ENCODE data around the gene GNG11.
"Not testable (repeated sequence)": the region's sequence is repeated elsewhere in the genome, so short reads cannot be mapped to it uniquely, and the experiment has no call there.

GNG11 gene

GRCh38 chr7:93913197-93913596 lies 8.3 kb upstream of the GNG11 start:
- H3K27me3 ChIP-seq (ENCODE audit: low read depth, low read length) = no peaks in the 10 kb centered on the region
- H3K4me1 ChIP-seq (ENCODE audit: control insufficient read depth in 1 of 2, insufficient read depth in 2 of 2, low read length in 2 of 2) = peaks cover 0 to 6% of the 10 kb centered on the region in 2 donors
- H3K4me3 ChIP-seq (ENCODE audit: low read depth in 1 of 2, low read length in 2 of 2) = no peak overlapping the region
- no peaks in the 10 kb centered on the region for H3K36me3 ChIP-seq (ENCODE audit: control insufficient read depth in 1 of 2, insufficient read depth in 2 of 2, low read length in 2 of 2)
- no peak overlapping the region for H3K27ac ChIP-seq (ENCODE audit: low read length)
- H3K9me3 ChIP-seq (ENCODE audit: control insufficient read depth in 1 of 2, low read length in 2 of 2) = no peaks in the 10 kb centered on the region

- no peaks in the 10 kb centered on the region for H3K36me3 ChIP-seq (ENCODE audit: control insufficient read depth in 1 of 2, insufficient read depth in 2 of 2, low read length in 2 of 2)
- H3K27ac ChIP-seq (ENCODE audit: low read length) = no peak overlapping the region
- H3K4me3 ChIP-seq (ENCODE audit: low read depth in 1 of 2, low read length in 2 of 2) = no peak overlapping the region
- peaks cover 0 to 6% of the 10 kb centered on the region in 2 donors for H3K4me1 ChIP-seq (ENCODE audit: control insufficient read depth in 1 of 2, insufficient read depth in 2 of 2, low read length in 2 of 2)
- H3K27me3 ChIP-seq (ENCODE audit: low read depth, low read length) = no peaks in the 10 kb centered on the region
- H3K9me3 ChIP-seq (ENCODE audit: control insufficient read depth in 1 of 2, low read length in 2 of 2) = no peaks in the 10 kb centered on the region
These were observed 6.9 kb upstream of the GNG11 start for GRCh38 chr7:93914581-93915066.

- H3K27ac ChIP-seq (ENCODE audit: low read length); H3K4me1 ChIP-seq (ENCODE audit: control insufficient read depth in 1 of 2, insufficient read depth in 2 of 2, low read length in 2 of 2); H3K9me3 ChIP-seq (ENCODE audit: control insufficient read depth in 1 of 2, low read length in 2 of 2); H3K36me3 ChIP-seq (ENCODE audit: control insufficient read depth in 1 of 2, insufficient read depth in 2 of 2, low read length in 2 of 2); H3K27me3 ChIP-seq (ENCODE audit: low read depth, low read length); H3K4me3 ChIP-seq (ENCODE audit: low read depth in 1 of 2, low read length in 2 of 2): not testable (repeated sequence)
These were observed 6.2 kb upstream of the GNG11 start for GRCh38 chr7:93915206-93915842.

- not testable (repeated sequence) for H3K9me3 ChIP-seq (ENCODE audit: control insufficient read depth in 1 of 2, low read length in 2 of 2); H3K27ac ChIP-seq (ENCODE audit: low read length); H3K27me3 ChIP-seq (ENCODE audit: low read depth, low read length); H3K36me3 ChIP-seq (ENCODE audit: control insufficient read depth in 1 of 2, insufficient read depth in 2 of 2, low read length in 2 of 2); H3K4me1 ChIP-seq (ENCODE audit: control insufficient read depth in 1 of 2, insufficient read depth in 2 of 2, low read length in 2 of 2); H3K4me3 ChIP-seq (ENCODE audit: low read depth in 1 of 2, low read length in 2 of 2)
These were observed 5.6 kb upstream of the GNG11 start for GRCh38 chr7:93915888-93916287.

DNA sequence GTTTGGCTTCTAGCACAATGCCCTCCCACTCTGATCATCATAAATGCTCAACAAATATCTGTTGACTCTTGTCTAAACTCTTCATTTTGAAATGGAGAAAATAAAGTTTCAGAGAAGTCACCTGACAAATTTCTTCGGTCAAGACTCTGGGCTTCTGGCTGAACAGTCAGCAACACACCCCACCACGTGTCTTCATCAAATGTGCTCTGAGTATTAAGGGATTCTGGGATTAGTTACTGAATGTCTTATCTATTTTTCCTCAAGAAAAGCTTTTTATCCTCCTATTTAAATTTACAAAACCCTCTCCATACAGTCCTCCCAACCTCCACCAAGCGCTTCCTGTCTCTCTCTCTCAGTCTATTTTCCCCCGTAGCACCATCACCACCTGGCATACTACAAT lies 5.2 kb upstream of the GNG11 start:
- not testable (repeated sequence) for H3K27ac ChIP-seq (ENCODE audit: low read length)

DNA sequence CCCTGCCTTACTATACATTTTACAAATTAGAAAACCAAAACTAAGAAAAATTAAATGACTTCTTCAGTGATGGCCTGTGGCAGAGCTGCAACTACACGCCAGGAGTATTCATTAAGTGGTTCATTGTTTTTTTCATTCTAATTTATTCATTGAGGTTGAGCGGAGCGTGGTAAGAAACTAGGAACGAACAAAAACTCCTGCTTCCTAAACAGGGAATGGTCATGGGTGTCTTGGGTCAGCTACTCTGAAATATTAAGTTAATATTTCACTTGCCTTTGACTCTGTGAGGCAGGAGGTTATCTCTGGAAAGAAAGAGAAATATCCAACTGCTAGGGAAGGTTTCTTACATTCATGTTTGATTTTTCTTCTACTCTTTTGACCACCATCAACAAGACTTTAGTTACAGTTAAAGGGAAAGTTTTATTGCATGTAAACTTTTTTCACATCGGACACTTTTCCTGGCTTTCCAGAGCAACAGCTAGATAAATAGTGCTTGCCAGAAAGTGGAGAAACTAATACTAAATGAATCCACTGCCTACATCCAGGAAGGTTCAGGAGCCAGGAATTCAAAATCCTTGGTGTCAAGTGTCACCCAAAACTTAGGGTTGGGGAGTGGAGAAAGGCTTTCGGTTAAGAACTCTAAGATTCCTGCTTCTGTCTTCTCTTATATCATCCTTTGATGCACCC lies 896 bp upstream of the GNG11 start:
- H3K4me3 ChIP-seq (ENCODE audit: low read depth in 1 of 2, low read length in 2 of 2) = peak overlapping the region; percentile 71 to 73
- H3K27me3 ChIP-seq (ENCODE audit: low read depth, low read length) = no peaks in the 10 kb centered on the region
- H3K27ac ChIP-seq (ENCODE audit: low read length) = peak overlapping the region; percentile 85
- H3K36me3 ChIP-seq (ENCODE audit: control insufficient read depth in 1 of 2, insufficient read depth in 2 of 2, low read length in 2 of 2) = no peaks in the 10 kb centered on the region
- no peaks in the 10 kb centered on the region for H3K9me3 ChIP-seq (ENCODE audit: control insufficient read depth in 1 of 2, low read length in 2 of 2)
- H3K4me1 ChIP-seq (ENCODE audit: control insufficient read depth in 1 of 2, insufficient read depth in 2 of 2, low read length in 2 of 2) = peaks cover 3% of the 10 kb centered on the region in 2 donors

More for the DNA sequence above, 5.2 kb upstream of the GNG11 start:
- not testable (repeated sequence) for H3K4me1 ChIP-seq (ENCODE audit: control insufficient read depth in 1 of 2, insufficient read depth in 2 of 2, low read length in 2 of 2); H3K9me3 ChIP-seq (ENCODE audit: control insufficient read depth in 1 of 2, low read length in 2 of 2); H3K4me3 ChIP-seq (ENCODE audit: low read depth in 1 of 2, low read length in 2 of 2); H3K27me3 ChIP-seq (ENCODE audit: low read depth, low read length); H3K36me3 ChIP-seq (ENCODE audit: control insufficient read depth in 1 of 2, insufficient read depth in 2 of 2, low read length in 2 of 2)

DNA sequence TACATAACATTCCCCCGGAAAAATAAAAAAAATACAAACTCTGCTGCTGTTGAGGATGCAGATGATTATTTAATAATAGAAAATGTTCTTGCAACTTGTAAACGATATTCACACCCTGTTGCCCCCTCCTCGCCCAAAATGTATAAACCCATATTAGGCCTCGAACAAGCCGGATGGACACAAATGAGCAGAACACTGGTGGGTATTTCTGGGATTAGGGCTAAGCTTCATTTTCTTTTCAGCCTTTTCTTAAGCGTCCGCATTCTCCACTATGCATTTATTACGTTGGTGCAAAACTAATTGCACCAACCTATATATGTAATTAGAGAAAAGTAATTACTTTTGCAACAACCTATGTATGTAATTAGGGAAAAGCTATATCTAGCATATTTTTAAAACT lies 349 bp upstream of the GNG11 start:
- H3K9me3 ChIP-seq (ENCODE audit: control insufficient read depth in 1 of 2, low read length in 2 of 2) = no peaks in the 10 kb centered on the region
- H3K4me3 ChIP-seq (ENCODE audit: low read depth in 1 of 2, low read length in 2 of 2) = peak overlapping the region; percentile 71 to 73
- H3K36me3 ChIP-seq (ENCODE audit: control insufficient read depth in 1 of 2, insufficient read depth in 2 of 2, low read length in 2 of 2) = no peaks in the 10 kb centered on the region
- H3K27me3 ChIP-seq (ENCODE audit: low read depth, low read length) = no peaks in the 10 kb centered on the region
- peaks cover 3% of the 10 kb centered on the region in 2 donors for H3K4me1 ChIP-seq (ENCODE audit: control insufficient read depth in 1 of 2, insufficient read depth in 2 of 2, low read length in 2 of 2)
- H3K27ac ChIP-seq (ENCODE audit: low read length) = peak overlapping the region; percentile 85

GRCh38 chr7:93923296-93923695 lies 1.8 kb downstream of the GNG11 start:
- Histone ChIP-seq H3K27ac (ENCODE audit: low read length) (peak overlapping the region; percentile 85), H3K4me1 (ENCODE audit: control insufficient read depth in 1 of 2, insufficient read depth in 2 of 2, low read length in 2 of 2) (peaks cover 3 to 13% of the 10 kb centered on the region in 2 donors), H3K4me3 (ENCODE audit: low read depth in 1 of 2, low read length in 2 of 2) (peak overlapping the region; percentile 71 to 73)

GRCh38 chr7:93923942-93924341 lies 2.4 kb downstream of the GNG11 start:
- Histone ChIP-seq H3K4me1 (ENCODE audit: control insufficient read depth in 1 of 2, insufficient read depth in 2 of 2, low read length in 2 of 2) (peaks cover 3 to 13% of the 10 kb centered on the region in 2 donors), H3K4me3 (ENCODE audit: low read depth in 1 of 2, low read length in 2 of 2) (peak overlapping the region; percentile 71 to 73), H3K9me3 (ENCODE audit: control insufficient read depth in 1 of 2, low read length in 2 of 2) (no peaks in the 10 kb centered on the region)

More at GRCh38 chr7:93923296-93923695, 1.8 kb downstream of the GNG11 start:
- no peaks in the 10 kb centered on the region for H3K36me3 ChIP-seq (ENCODE audit: control insufficient read depth in 1 of 2, insufficient read depth in 2 of 2, low read length in 2 of 2)
- no peaks in the 10 kb centered on the region for H3K27me3 ChIP-seq (ENCODE audit: low read depth, low read length)
- no peaks in the 10 kb centered on the region for H3K9me3 ChIP-seq (ENCODE audit: control insufficient read depth in 1 of 2, low read length in 2 of 2)

DNA sequence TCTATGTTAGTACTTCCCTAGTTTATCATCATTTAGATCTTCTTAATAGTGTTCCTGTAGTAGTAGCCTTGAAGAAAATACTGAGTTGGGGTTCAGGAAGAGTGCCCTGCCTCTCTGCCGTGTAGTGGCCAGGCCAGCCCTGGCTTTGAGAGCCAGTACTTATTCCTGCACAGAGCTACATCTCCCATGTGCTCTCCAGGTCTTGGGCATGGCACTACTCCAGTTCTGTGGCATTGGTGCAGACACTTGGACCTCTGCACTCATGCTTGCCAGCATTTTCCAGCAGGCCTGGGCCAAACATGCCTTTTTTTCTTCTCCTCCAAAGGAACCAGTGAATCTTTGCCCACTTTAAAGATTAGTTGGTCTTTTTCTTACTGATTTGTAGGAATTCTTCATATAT lies 5.3 kb downstream of the GNG11 start:
- Histone ChIP-seq H3K4me3 (ENCODE audit: low read depth in 1 of 2, low read length in 2 of 2) (no peak overlapping the region), H3K27ac (ENCODE audit: low read length) (no peak overlapping the region), H3K4me1 (ENCODE audit: control insufficient read depth in 1 of 2, insufficient read depth in 2 of 2, low read length in 2 of 2) (peaks cover 0 to 10% of the 10 kb centered on the region in 2 donors)

More at GRCh38 chr7:93923942-93924341, 2.4 kb downstream of the GNG11 start:
- H3K27ac ChIP-seq (ENCODE audit: low read length) = peak overlapping the region; percentile 85
- H3K36me3 ChIP-seq (ENCODE audit: control insufficient read depth in 1 of 2, insufficient read depth in 2 of 2, low read length in 2 of 2) = no peaks in the 10 kb centered on the region
- no peaks in the 10 kb centered on the region for H3K27me3 ChIP-seq (ENCODE audit: low read depth, low read length)

DNA sequence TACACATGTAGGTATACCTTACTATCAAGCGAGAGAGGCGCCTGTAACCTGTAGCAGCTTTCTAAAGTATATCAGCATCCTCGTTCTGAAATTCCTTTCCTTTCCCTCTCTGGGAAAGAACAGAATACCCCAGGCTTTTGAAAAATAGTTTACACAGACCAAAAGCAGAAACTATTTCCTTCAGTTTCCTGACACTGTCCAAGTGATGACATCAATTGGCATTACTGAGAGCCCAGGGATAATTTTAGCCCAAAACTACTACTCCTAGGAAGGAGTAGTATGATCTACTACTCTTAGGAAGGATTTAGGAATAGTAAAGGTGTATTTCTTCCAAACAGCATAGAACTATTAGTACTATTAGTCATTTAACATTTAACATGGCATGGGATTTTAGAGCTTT lies 6.0 kb downstream of the GNG11 start:
- no peaks in the 10 kb centered on the region for H3K9me3 ChIP-seq (ENCODE audit: control insufficient read depth in 1 of 2, low read length in 2 of 2)
- H3K27ac ChIP-seq (ENCODE audit: low read length) = no peak overlapping the region
- no peaks in the 10 kb centered on the region for H3K27me3 ChIP-seq (ENCODE audit: low read depth, low read length)
- no peak overlapping the region for H3K4me3 ChIP-seq (ENCODE audit: low read depth in 1 of 2, low read length in 2 of 2)
- peaks cover 0 to 10% of the 10 kb centered on the region in 2 donors for H3K4me1 ChIP-seq (ENCODE audit: control insufficient read depth in 1 of 2, insufficient read depth in 2 of 2, low read length in 2 of 2)
- H3K36me3 ChIP-seq (ENCODE audit: control insufficient read depth in 1 of 2, insufficient read depth in 2 of 2, low read length in 2 of 2) = no peaks in the 10 kb centered on the region

More for the DNA sequence above, 5.3 kb downstream of the GNG11 start:
- Histone ChIP-seq H3K27me3 (ENCODE audit: low read depth, low read length) (no peaks in the 10 kb centered on the region), H3K36me3 (ENCODE audit: control insufficient read depth in 1 of 2, insufficient read depth in 2 of 2, low read length in 2 of 2) (no peaks in the 10 kb centered on the region), H3K9me3 (ENCODE audit: control insufficient read depth in 1 of 2, low read length in 2 of 2) (no peaks in the 10 kb centered on the region)
